NB4 (cell line): ENCODE results near the gene RAET1E.

Source experiments
- MYC ChIP-seq: IDR thresholded peaks from 2 replicates; pipeline ENCODE4 v1.6.1; 2011; ENCODE audit warnings: low read depth, low read length
- POLR2A ChIP-seq: IDR thresholded peaks from 2 replicates; pipeline ENCODE4 v1.6.1; 2011; ENCODE audit warnings: mild to moderate bottlenecking; ENCODE audit not compliant: insufficient read length; ENCODE audit errors: extremely low read depth
- TF ChIP-seq, protein P1 (sequence below): IDR thresholded peaks from one replicate; pipeline ENCODE4 v1.5.1; 2012; ENCODE audit warnings: low read depth, low read length

DNA sequence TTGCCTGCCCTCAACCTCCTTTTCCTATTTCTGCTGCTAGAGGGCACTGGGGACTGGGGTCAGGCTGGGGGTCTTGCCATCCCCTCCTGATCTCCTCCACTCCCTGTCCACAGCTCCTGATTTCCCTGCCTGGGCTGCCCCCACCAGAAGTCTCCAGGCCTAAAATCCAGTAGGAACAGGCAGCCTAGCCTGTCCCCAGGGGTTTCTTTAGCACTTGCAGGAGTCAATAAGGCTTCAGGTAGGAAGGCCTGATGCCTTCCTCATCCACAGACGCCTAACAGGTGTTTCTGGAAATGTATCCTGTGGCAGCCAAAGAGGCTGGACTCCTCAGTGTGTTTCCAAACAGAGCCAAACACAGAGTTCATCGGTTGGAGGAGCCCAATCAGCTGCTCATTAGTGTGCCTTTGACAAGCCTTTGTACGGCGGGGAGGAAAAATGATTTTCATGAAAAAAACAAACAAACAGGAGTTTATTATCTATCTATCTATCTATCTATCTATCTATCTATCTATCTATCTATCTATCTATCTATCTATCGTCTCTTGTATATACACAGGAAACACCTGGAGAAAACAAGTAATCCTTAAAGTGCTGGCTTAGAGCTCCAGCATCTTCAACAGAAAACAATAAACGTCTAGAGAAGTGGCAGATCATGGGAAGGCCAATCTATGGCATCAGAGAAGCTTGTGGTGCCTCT, 3.7 kb upstream of the RAET1E start:
- TF ChIP-seq, protein P1, sequence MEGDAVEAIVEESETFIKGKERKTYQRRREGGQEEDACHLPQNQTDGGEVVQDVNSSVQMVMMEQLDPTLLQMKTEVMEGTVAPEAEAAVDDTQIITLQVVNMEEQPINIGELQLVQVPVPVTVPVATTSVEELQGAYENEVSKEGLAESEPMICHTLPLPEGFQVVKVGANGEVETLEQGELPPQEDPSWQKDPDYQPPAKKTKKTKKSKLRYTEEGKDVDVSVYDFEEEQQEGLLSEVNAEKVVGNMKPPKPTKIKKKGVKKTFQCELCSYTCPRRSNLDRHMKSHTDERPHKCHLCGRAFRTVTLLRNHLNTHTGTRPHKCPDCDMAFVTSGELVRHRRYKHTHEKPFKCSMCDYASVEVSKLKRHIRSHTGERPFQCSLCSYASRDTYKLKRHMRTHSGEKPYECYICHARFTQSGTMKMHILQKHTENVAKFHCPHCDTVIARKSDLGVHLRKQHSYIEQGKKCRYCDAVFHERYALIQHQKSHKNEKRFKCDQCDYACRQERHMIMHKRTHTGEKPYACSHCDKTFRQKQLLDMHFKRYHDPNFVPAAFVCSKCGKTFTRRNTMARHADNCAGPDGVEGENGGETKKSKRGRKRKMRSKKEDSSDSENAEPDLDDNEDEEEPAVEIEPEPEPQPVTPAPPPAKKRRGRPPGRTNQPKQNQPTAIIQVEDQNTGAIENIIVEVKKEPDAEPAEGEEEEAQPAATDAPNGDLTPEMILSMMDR, result no peak
- TF ChIP-seq POLR2A, result no peak
- TF ChIP-seq MYC, result no peak
